ENCODE measurements around the gene DPP7. TPM values are rescaled to one million over a fixed set of nuclear protein-coding genes. Genes with fewer than 3 reads are reported as not detected.

DPP7 gene
- total and polyA plus RNA-seq, 2 of the 4 experiments (the other 2 are of a cell fraction), result 14.9 to 76.4 TPM

DNA sequence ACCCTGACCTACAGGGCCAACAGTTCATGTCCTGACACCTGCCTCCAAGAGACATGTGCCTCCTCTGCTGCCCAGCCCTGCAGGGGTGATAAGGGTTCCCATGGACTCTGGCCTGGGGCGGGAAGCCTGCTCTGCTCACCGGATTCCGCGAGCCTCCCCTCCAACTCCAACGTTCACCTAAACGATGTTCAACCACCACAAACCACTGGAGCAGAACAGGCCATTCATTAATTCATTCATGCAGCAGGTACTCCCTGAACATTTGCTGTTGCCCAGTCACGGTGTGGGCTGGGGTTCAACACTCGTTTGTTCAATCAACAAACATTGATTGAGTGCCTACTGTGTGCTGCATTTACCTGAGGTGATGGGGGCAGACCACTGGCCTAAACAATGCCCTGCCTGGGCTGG, 40.5 kb downstream of the DPP7 start:
- no peaks in the 10 kb centered on the region for H3K9me1 ChIP-seq (ENCODE audit: insufficient read depth, low read length)
- CTCF ChIA-PET, result no interaction called here
- H2AFZ ChIP-seq (replicated peaks; ENCODE audit: low read length, poor library complexity), result no peak overlapping the region
- no peak overlapping the region for H3K4ac ChIP-seq (ENCODE audit: low read depth, low read length)
- intact Hi-C loops (cut with micrococcal nuclease), result no loop called here
- TF ChIP-seq MXI1 (IDR thresholded peaks at IDR 0.05; ENCODE audit: borderline replicate concordance, low read depth, low read length) (no peak), POLR2A (IDR thresholded peaks at IDR 0.05; ENCODE audit: low read depth, low read length) (no peak), MAFK (IDR thresholded peaks at IDR 0.05; ENCODE audit: low read depth, low read length) (no peak), RFX5 (IDR thresholded peaks at IDR 0.05; ENCODE audit: low read depth, low read length) (no peak), CHD1 (IDR thresholded peaks at IDR 0.05; ENCODE audit: low read depth, low read length) (no peak), FOS (IDR thresholded peaks at IDR 0.05; ENCODE audit: low read depth, low read length) (no peak), ELK1 (IDR thresholded peaks at IDR 0.05; ENCODE audit: borderline replicate concordance, low read depth, low read length) (no peak), MAZ (IDR thresholded peaks at IDR 0.05; ENCODE audit: borderline replicate concordance, low read depth, low read length) (no peak), CEBPB (IDR thresholded peaks at IDR 0.05; ENCODE audit: low read depth, low read length) (no peak)
- TF ChIP-seq, protein P1, sequence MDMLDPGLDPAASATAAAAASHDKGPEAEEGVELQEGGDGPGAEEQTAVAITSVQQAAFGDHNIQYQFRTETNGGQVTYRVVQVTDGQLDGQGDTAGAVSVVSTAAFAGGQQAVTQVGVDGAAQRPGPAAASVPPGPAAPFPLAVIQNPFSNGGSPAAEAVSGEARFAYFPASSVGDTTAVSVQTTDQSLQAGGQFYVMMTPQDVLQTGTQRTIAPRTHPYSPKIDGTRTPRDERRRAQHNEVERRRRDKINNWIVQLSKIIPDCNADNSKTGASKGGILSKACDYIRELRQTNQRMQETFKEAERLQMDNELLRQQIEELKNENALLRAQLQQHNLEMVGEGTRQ (IDR thresholded peaks at IDR 0.05; ENCODE audit: low read depth, low read length), result no peak
- TF ChIP-seq, protein P2, sequence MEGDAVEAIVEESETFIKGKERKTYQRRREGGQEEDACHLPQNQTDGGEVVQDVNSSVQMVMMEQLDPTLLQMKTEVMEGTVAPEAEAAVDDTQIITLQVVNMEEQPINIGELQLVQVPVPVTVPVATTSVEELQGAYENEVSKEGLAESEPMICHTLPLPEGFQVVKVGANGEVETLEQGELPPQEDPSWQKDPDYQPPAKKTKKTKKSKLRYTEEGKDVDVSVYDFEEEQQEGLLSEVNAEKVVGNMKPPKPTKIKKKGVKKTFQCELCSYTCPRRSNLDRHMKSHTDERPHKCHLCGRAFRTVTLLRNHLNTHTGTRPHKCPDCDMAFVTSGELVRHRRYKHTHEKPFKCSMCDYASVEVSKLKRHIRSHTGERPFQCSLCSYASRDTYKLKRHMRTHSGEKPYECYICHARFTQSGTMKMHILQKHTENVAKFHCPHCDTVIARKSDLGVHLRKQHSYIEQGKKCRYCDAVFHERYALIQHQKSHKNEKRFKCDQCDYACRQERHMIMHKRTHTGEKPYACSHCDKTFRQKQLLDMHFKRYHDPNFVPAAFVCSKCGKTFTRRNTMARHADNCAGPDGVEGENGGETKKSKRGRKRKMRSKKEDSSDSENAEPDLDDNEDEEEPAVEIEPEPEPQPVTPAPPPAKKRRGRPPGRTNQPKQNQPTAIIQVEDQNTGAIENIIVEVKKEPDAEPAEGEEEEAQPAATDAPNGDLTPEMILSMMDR (conservative IDR thresholded peaks at IDR 0.05; ENCODE audit: low read depth, low read length), result no peak
- H2BK120ac ChIP-seq (ENCODE audit: low read depth, low read length), result no peak overlapping the region
- peaks cover 3% of the 10 kb centered on the region; the same call in 1 of the 2 replicates for H3K4me1 ChIP-seq (ENCODE audit: control insufficient read depth, insufficient read depth, low read length)
- H4K5ac ChIP-seq (ENCODE audit: low read depth, low read length), result no peak overlapping the region
- no peak overlapping the region for H2BK5ac ChIP-seq (ENCODE audit: low read depth, low read length, poor library complexity, severe bottlenecking)
- ATAC-seq (ENCODE audit: low read depth) (no peak), DNase-seq (no peak)
- no peak overlapping the region for H3K4me3 ChIP-seq (ENCODE audit: insufficient read depth, low read depth, low read length)
- in situ Hi-C loops (cut with MboI; ENCODE audit: low sequenced_read_pairs), result no loop called here
- no peak overlapping the region for H3K18ac ChIP-seq (ENCODE audit: low read depth, low read length)
- BruUV-seq (replicated peaks), result no TSS peak
- H4K91ac ChIP-seq (ENCODE audit: insufficient read depth, low read depth, low read length), result no peak overlapping the region
- H3K36me3 ChIP-seq (ENCODE audit: control insufficient read depth, insufficient read depth, low read length), result peaks cover 6% of the 10 kb centered on the region; the same call in 1 of the 2 replicates
- H3K27ac ChIP-seq (ENCODE audit: insufficient read depth, low read length), result no peak overlapping the region
- peak overlapping the region; percentile 72 for H2AK9ac ChIP-seq (replicated peaks; ENCODE audit: low read depth, low read length, poor library complexity)
- POLR2A ChIA-PET (ENCODE audit: unreplicated experiment), result no interaction called here
- H3K79me1 ChIP-seq (ENCODE audit: low read depth in 1 of 2, low read length in 2 of 2), result peaks cover 9 to 19% of the 10 kb centered on the region in 2 experiments
- H3K9me3 ChIP-seq (ENCODE audit: control insufficient read depth, insufficient read depth, low read length), result no peaks in the 10 kb centered on the region
- H3K4me2 ChIP-seq (ENCODE audit: low read depth, low read length), result no peak overlapping the region
- no peak overlapping the region for H3K23ac ChIP-seq (ENCODE audit: low read depth, low read length)
- dilution Hi-C loops (cut with HindIII; ENCODE audit: low sequenced_read_pairs, unreplicated experiment), result no loop called here
- no peak overlapping the region for H3K14ac ChIP-seq (replicated peaks; ENCODE audit: low read depth, low read length)
- H2BK20ac ChIP-seq (ENCODE audit: low read depth, low read length), result no peak overlapping the region
- H3K56ac ChIP-seq (ENCODE audit: extremely low read depth, insufficient read depth, low read length), result no peak overlapping the region
- no peak overlapping the region for H2BK15ac ChIP-seq (ENCODE audit: low read depth, low read length)
- no peak overlapping the region for H3K9ac ChIP-seq (ENCODE audit: low read depth, low read length)
- H4K20me1 ChIP-seq (ENCODE audit: insufficient read depth, low read length), result peaks cover 5% of the 10 kb centered on the region
- H3K27me3 ChIP-seq (ENCODE audit: control insufficient read depth, insufficient read depth, low read length), result no peaks in the 10 kb centered on the region; the same call in 1 of the 2 replicates
- no peak overlapping the region for H2AK5ac ChIP-seq (ENCODE audit: low read depth, low read length)
- WGBS, 2 experiments (ENCODE audit: extremely low coverage in 2 of 2, insufficient read length in 1 of 2), result 80% methylated on average over 4 of the region's 8 CpGs; no CpG with 5 or more reads in 1 of the 2 experiments
- no peak overlapping the region for H4K8ac ChIP-seq (ENCODE audit: low read depth in 2 of 2, low read length in 2 of 2)

Measured in IMR-90 (cell line).